BLaER1 treated with 17β-estradiol and CSF1 and Interleukin-3, amounts not matched to agents 10 nM and 100 nM (cell line): ENCODE data around the gene CDKAL1.

Source experiments
- H3K27ac ChIP-seq, 11 experiments: shearing (Covaris generic); formaldehyde crosslinking; 2 replicates each; pipeline ENCODE4 v1.8.1; 2022
- H3K27me3 ChIP-seq, 11 experiments: shearing (Covaris generic); formaldehyde crosslinking; 2 replicates each; pipeline ENCODE4 v1.8.1; 2022
- H3K36me3 ChIP-seq, 11 experiments: shearing (Covaris generic); formaldehyde crosslinking; 2 replicates each; pipeline ENCODE4 v1.8.1; 2022
- H3K4me1 ChIP-seq, 10 experiments: shearing (Covaris generic); formaldehyde crosslinking; 2 replicates each; pipeline ENCODE4 v1.8.1; 2022
- H3K4me2 ChIP-seq, 11 experiments: shearing (Covaris generic); formaldehyde crosslinking; 2 replicates each; pipeline ENCODE4 v1.8.1; 2022
- H3K4me3 ChIP-seq, 10 experiments: shearing (Covaris generic); formaldehyde crosslinking; 2 replicates each; pipeline ENCODE4 v1.8.1; 2022
- H3K9ac ChIP-seq, 11 experiments: shearing (Covaris generic); formaldehyde crosslinking; 2 replicates each; pipeline ENCODE4 v1.8.1; 2022
- H3K9me3 ChIP-seq, 11 experiments: shearing (Covaris generic); formaldehyde crosslinking; replicated peaks in 1 of 11; 2 replicates each; pipeline ENCODE4 v1.8.1; 2022
- H4K20me1 ChIP-seq, 11 experiments: shearing (Covaris generic); formaldehyde crosslinking; 2 replicates each; pipeline ENCODE4 v1.8.1; 2022
- Cebpa-rat ChIP-seq, 11 experiments: shearing (Covaris generic); IDR thresholded peaks; 2 replicates each; pipeline ENCODE4 v1.8.1; 2022

The CDKAL1 gene

DNA sequence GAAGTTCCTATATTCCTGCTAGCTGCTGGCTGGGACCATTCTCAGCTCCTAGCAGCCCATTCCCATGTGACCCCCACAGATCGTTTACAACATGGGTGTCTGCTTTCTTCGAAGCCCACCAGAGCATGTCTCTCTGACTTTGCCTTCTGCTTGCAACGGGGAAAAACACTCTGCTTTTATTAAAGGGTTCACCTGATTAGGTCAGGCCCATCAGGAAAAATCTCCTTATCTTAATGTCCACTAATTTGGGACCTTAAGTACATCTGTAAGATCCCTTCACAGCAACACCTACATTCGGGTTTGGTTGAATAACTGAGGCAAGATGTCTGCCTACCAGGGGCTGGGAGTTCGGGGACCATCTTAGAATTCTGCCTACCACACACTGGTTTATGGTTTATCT lies 496.9 kb downstream of the CDKAL1 start:
- H3K9me3 ChIP-seq = peaks cover 0 to 23% (median 4%) of the 10 kb centered on the region in 11 experiments; a peak in 5 of 22 replicates
- no peaks in the 10 kb centered on the region for H4K20me1 ChIP-seq
- H3K27ac ChIP-seq = no peak overlapping the region
- H3K9ac ChIP-seq = no peak overlapping the region
- TF ChIP-seq Cebpa-rat (IDR thresholded peaks at IDR 0.05) = no peak
- no peak overlapping the region for H3K4me3 ChIP-seq
- H3K27me3 ChIP-seq = no peaks in the 10 kb centered on the region
- no peaks in the 10 kb centered on the region for H3K4me1 ChIP-seq
- no peak overlapping the region for H3K4me2 ChIP-seq
- H3K36me3 ChIP-seq = peaks cover 0 to 32% (median 21%) of the 10 kb centered on the region in 11 experiments; a peak in 11 of 22 replicates

DNA sequence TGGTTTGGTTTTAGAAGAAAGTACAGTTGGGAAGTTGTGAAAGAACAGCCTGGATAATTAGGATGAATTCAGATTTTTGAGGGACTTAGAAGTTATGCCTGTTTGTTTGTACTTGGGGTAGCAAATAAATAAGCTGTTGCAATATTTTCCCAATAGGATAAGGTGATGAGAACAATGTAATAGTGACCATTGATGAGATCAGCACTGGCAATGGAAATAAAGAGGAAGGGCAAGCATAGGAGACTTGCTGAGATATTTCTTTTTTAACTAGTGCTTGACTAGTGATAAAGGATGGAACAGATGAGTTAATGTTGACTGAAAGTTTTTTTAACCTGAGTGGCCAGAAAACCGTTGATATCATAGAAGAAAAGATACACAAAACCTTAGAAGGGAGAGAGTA lies 498.8 kb downstream of the CDKAL1 start:
- TF ChIP-seq Cebpa-rat (IDR thresholded peaks at IDR 0.05) = no peak
- no peaks in the 10 kb centered on the region for H3K27me3 ChIP-seq
- no peak overlapping the region for H3K27ac ChIP-seq
- no peak overlapping the region for H3K4me2 ChIP-seq
- no peaks in the 10 kb centered on the region for H4K20me1 ChIP-seq
- no peak overlapping the region for H3K9ac ChIP-seq
- peaks cover 0 to 16% (median 0%) of the 10 kb centered on the region in 11 experiments; a peak in 3 of 22 replicates for H3K9me3 ChIP-seq
- no peak overlapping the region for H3K4me3 ChIP-seq
- peaks cover 0 to 22% (median 9%) of the 10 kb centered on the region in 11 experiments; a peak in 6 of 22 replicates for H3K36me3 ChIP-seq
- no peaks in the 10 kb centered on the region for H3K4me1 ChIP-seq

DNA sequence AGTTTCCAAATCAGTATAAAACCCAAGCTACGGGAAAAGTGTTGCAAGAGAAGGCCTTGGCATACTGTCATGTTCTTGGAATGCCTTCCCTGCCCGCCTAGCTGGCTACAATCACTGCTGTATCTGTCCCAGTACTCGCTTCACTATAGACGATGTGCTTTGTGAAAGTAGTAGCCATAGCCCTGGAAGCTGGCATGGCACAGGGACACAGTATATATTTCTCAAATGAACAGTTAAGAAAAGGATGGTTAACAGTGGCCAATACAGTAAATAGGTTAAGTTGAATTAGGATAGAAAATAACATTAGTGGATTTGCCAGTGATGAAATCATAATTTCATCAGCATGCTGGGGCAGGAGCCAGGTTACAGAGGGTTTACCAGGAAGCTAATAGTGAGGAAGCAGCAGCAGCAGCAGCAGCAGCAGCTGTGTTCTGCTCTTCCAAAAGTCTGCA lies 499.3 kb downstream of the CDKAL1 start:
- H3K4me3 ChIP-seq = no peak overlapping the region
- no peak overlapping the region for H3K9ac ChIP-seq
- TF ChIP-seq Cebpa-rat (IDR thresholded peaks at IDR 0.05) = no peak
- H3K27me3 ChIP-seq = no peaks in the 10 kb centered on the region
- peaks cover 0 to 21% (median 8%) of the 10 kb centered on the region in 11 experiments; a peak in 6 of 22 replicates for H3K36me3 ChIP-seq
- no peak overlapping the region for H3K27ac ChIP-seq
- H3K4me1 ChIP-seq = no peaks in the 10 kb centered on the region
- peaks cover 0 to 12% (median 0%) of the 10 kb centered on the region in 11 experiments; a peak in 3 of 22 replicates for H3K9me3 ChIP-seq
- no peaks in the 10 kb centered on the region for H4K20me1 ChIP-seq
- H3K4me2 ChIP-seq = no peak overlapping the region

DNA sequence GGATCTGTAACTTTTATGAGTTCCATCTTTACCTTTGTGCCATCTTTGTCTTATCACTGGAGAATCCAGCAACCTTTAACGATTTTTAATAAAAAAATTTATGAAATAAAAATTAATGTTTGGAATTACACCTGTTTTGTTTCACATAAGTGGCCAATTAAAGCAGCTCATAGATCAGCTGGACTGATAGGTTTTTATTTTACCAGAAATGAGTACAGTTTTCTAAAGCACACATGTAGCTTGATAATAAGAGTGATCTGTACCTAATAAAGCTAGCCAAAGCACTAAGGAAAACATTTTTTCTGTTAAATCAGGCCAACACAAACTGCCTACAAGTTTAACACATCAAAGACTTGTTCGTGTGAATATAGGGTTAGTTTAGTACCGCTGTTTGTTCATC lies 500.1 kb downstream of the CDKAL1 start:
- TF ChIP-seq Cebpa-rat (IDR thresholded peaks at IDR 0.05) = no peak
- H3K9me3 ChIP-seq = peaks cover 0 to 10% (median 0%) of the 10 kb centered on the region in 11 experiments; a peak in 2 of 22 replicates
- no peaks in the 10 kb centered on the region for H3K4me1 ChIP-seq
- no peak overlapping the region for H3K9ac ChIP-seq
- H4K20me1 ChIP-seq = no peaks in the 10 kb centered on the region
- H3K27me3 ChIP-seq = no peaks in the 10 kb centered on the region
- H3K27ac ChIP-seq = no peak overlapping the region
- H3K36me3 ChIP-seq = peaks cover 0 to 17% (median 8%) of the 10 kb centered on the region in 11 experiments; a peak in 4 of 22 replicates
- no peak overlapping the region for H3K4me3 ChIP-seq
- no peak overlapping the region for H3K4me2 ChIP-seq

DNA sequence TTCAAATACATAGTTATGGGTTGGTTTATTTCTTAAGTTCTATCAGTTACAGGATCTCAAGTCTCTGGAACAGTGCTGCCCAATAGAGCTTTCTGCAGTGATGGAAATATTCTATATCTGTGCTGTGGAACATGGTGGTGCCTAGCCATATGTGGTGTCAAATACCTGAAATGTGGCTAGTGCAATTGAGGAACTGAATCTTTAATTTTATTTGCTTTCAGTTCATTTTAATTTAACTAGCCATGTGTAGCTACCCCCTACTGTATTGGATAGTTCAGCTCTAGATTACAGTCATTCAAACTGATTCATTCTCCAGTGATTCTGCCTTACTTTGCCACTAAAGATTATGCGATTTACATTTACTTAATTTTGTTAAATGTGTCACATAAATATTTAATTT lies 503.2 kb downstream of the CDKAL1 start:
- H3K9me3 ChIP-seq = no peaks in the 10 kb centered on the region
- TF ChIP-seq Cebpa-rat (IDR thresholded peaks at IDR 0.05) = no peak
- H4K20me1 ChIP-seq = no peaks in the 10 kb centered on the region
- no peak overlapping the region for H3K27ac ChIP-seq
- H3K4me2 ChIP-seq = no peak overlapping the region
- no peaks in the 10 kb centered on the region for H3K27me3 ChIP-seq
- H3K4me1 ChIP-seq = no peaks in the 10 kb centered on the region
- H3K9ac ChIP-seq = no peak overlapping the region
- no peak overlapping the region for H3K4me3 ChIP-seq
- no peaks in the 10 kb centered on the region for H3K36me3 ChIP-seq

DNA sequence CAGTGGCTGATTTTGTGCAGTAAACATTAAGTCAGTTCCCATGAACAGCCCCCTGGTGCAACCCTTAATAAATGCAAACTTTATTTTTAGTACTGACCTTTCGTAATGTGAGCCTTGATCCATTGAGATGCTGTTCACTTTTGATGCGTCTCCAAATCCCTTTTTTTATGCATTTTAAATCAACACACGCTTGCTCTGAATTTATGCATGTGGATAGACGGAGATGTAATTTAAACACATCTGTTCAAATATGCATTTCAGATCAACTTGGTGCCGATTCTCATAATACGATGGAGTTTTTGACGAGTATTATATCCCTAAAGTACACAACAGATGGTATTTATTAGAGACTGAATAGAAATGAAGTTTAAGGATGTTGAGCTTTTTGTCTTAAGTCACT lies 505.7 kb downstream of the CDKAL1 start:
- Histone ChIP-seq H3K27me3 (no peaks in the 10 kb centered on the region), H3K9ac (no peak overlapping the region), H3K9me3 (no peaks in the 10 kb centered on the region), H3K36me3 (no peaks in the 10 kb centered on the region), H3K4me1 (no peaks in the 10 kb centered on the region), H3K27ac (no peak overlapping the region), H4K20me1 (no peaks in the 10 kb centered on the region), H3K4me3 (no peak overlapping the region), H3K4me2 (no peak overlapping the region)
- TF ChIP-seq Cebpa-rat (IDR thresholded peaks at IDR 0.05) = no peak

DNA sequence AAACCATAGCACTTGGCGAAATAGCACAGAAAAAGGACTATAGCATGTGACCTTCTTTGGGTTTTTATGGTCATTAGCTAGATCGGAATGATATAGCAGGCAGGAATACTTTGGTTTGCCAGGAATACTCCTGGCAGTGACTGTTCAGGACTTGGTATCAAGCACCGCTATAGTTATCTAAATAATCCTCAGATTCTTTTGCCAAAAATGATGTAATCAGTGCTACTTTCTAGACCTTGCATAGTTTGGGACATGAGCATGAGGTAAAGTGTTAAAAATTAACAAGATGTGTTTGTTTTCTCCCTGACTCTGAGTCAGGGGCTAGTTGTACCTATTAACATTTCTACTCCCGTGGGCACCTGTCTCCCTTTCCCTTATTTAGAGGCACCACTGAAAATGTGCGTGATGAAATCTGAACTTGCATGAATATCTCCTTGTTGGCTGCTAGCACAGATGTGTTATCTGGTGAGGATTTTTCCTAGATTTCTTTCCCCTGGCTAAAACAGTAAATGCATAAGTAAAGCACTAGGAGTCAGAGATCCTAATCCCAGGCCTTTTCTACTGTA lies 511.0 kb downstream of the CDKAL1 start:
- H3K9me3 ChIP-seq = no peaks in the 10 kb centered on the region
- H3K27ac ChIP-seq = no peak overlapping the region
- peaks cover 0 to 5% (median 0%) of the 10 kb centered on the region in 11 experiments; a peak in 1 of 22 replicates for H4K20me1 ChIP-seq
- no peak overlapping the region for H3K4me2 ChIP-seq
- no peak for TF ChIP-seq Cebpa-rat (IDR thresholded peaks at IDR 0.05)
- H3K4me3 ChIP-seq = no peak overlapping the region
- H3K27me3 ChIP-seq = no peaks in the 10 kb centered on the region
- H3K9ac ChIP-seq = no peak overlapping the region
- H3K4me1 ChIP-seq = peaks cover 0 to 16% (median 10%) of the 10 kb centered on the region in 10 experiments; a peak in 14 of 20 replicates
- no peaks in the 10 kb centered on the region for H3K36me3 ChIP-seq

DNA sequence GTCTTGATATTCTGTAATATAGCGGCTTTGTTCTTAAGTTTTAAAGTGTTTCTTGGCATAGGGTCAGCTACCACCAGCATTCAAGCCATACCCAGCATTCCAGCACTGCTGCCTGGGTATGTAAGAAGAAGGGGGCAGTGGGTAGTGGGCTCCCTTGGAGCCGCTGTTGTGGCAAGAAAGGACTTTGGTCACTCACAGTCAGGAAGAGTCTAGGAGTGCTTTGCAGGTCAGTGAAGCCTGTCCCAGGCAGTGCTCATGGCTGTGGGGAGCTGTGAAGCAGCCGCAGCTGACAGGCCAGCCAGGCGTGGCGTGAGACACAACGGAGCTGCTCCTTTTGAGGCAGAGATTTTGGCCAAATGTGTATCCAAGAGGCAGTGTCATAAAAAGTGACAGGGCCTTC lies 512.0 kb downstream of the CDKAL1 start:
- H3K9ac ChIP-seq = 0 out of 22 replicates have a peak overlapping the region, but pooled peaks of 2 of the 11 experiments have one; percentile 20 to 38
- no peaks in the 10 kb centered on the region for H3K9me3 ChIP-seq
- H3K36me3 ChIP-seq = no peaks in the 10 kb centered on the region
- H3K27me3 ChIP-seq = no peaks in the 10 kb centered on the region
- H3K4me2 ChIP-seq = peak overlapping the region in 7 of 11 experiments; percentile 4 to 49 (median 39); a peak in 13 of 22 replicates
- no peak overlapping the region for H3K4me3 ChIP-seq
- peaks cover 0 to 5% (median 0%) of the 10 kb centered on the region in 11 experiments; a peak in 1 of 22 replicates for H4K20me1 ChIP-seq
- peaks cover 0 to 16% (median 10%) of the 10 kb centered on the region in 10 experiments; a peak in 14 of 20 replicates for H3K4me1 ChIP-seq
- TF ChIP-seq Cebpa-rat (IDR thresholded peaks at IDR 0.05) = no peak
- H3K27ac ChIP-seq = peak overlapping the region in 1 of 11 experiments; percentile 14; a peak in 1 of 22 replicates

DNA sequence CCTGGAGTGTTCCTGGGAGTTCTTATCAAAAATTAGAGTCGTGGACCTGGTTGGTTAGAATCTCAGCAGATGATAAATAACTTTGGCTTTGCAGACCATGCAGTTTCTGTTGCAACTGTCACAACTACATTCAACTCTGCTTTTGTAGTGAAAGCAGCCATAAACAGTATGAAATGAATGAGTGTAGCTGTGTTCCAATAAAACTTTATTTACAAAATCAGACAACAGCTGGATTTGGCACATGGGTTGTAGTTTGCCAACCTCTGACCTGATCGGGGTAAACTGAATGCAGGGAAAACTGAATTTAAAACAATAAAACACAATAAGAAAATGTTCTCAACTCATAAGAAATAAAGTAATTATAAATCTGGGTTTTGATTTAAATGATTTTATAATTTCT lies 513.8 kb downstream of the CDKAL1 start:
- H3K36me3 ChIP-seq = no peaks in the 10 kb centered on the region
- H4K20me1 ChIP-seq = peaks cover 0 to 5% (median 0%) of the 10 kb centered on the region in 11 experiments; a peak in 1 of 22 replicates
- H3K4me1 ChIP-seq = peaks cover 0 to 16% (median 10%) of the 10 kb centered on the region in 10 experiments; a peak in 15 of 20 replicates
- H3K9me3 ChIP-seq = no peaks in the 10 kb centered on the region
- no peak overlapping the region for H3K9ac ChIP-seq
- no peak overlapping the region for H3K27ac ChIP-seq
- no peaks in the 10 kb centered on the region for H3K27me3 ChIP-seq
- no peak overlapping the region for H3K4me3 ChIP-seq
- no peak overlapping the region for H3K4me2 ChIP-seq
- no peak for TF ChIP-seq Cebpa-rat (IDR thresholded peaks at IDR 0.05)

DNA sequence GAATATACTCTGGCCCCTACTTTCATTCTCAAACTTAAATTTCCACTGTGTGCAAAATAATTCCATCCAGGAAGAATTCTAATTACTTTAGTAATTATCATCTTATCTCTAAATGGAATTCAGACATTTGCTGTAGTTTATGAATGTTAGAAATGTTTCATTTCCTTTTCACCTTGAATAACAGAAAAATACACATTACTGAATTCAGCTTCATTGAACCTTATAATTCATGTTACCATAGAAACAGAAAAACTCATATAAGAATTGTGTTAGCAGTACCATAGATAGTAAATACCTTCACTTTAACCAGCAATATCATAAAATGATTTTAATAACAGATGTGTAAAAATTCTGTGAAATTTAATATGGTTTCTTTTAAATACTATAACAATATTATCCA lies 514.9 kb downstream of the CDKAL1 start:
- no peak overlapping the region for H3K4me3 ChIP-seq
- no peak overlapping the region for H3K27ac ChIP-seq
- H3K27me3 ChIP-seq = no peaks in the 10 kb centered on the region
- no peak for TF ChIP-seq Cebpa-rat (IDR thresholded peaks at IDR 0.05)
- peaks cover 0 to 5% (median 0%) of the 10 kb centered on the region in 11 experiments; a peak in 1 of 22 replicates for H4K20me1 ChIP-seq
- H3K9me3 ChIP-seq = no peaks in the 10 kb centered on the region
- peaks cover 6 to 16% (median 12%) of the 10 kb centered on the region in 10 experiments; a peak in 18 of 20 replicates for H3K4me1 ChIP-seq
- no peak overlapping the region for H3K4me2 ChIP-seq
- no peaks in the 10 kb centered on the region for H3K36me3 ChIP-seq
- H3K9ac ChIP-seq = no peak overlapping the region
